Activated B cell treated with CpG ODN at 0.5 μM for 24 hours (primary cell): Measurements from ENCODE around the gene SASH1. TPM values are rescaled to one million over a fixed set of nuclear protein-coding genes. Genes with fewer than 3 reads are reported as not detected.

Experiments
- ATAC-seq: fragments of 200-7000 bp; cut with Tn5 transposase; one replicate; pipeline ENCODE4 v1.10.0; 2021; ENCODE audit warnings: low read depth, mild to moderate bottlenecking, moderate library complexity
- CTCF ChIA-PET: fragments of 350-600 bp; sonication (Branson Sonifier 250); formaldehyde crosslinking; loops from one replicate; lab custom pipeline; 2021; ENCODE audit warnings: antibody characterized with exemption; lab: Charles Lee
- POLR2A ChIA-PET: fragments of 350-600 bp; sonication (Branson Sonifier 250); formaldehyde crosslinking; loops from one replicate; lab custom pipeline; 2021; ENCODE audit warnings: antibody characterized with exemption; lab: Charles Lee
- DNase-seq: peaks from one replicate; pipeline ENCODE4 v3.0.0; 2022
- H3K27ac Mint-ChIP-seq: one replicate; pipeline ENCODE4 v1.8.0; 2020; ENCODE audit warnings: mixed read lengths
- H3K27me3 Mint-ChIP-seq: one replicate; pipeline ENCODE4 v1.8.0; 2021; ENCODE audit warnings: mixed read lengths
- H3K36me3 Mint-ChIP-seq: one replicate; pipeline ENCODE4 v1.8.0; 2021; ENCODE audit warnings: low read depth, mixed read lengths
- H3K4me1 Mint-ChIP-seq: one replicate; pipeline ENCODE4 v1.8.0; 2021; ENCODE audit warnings: mixed read lengths
- H3K4me3 Mint-ChIP-seq: one replicate; pipeline ENCODE4 v1.8.0; 2020; ENCODE audit warnings: mild to moderate bottlenecking, mixed read lengths
- H3K9me3 Mint-ChIP-seq: one replicate; pipeline ENCODE4 v1.8.0; 2020; ENCODE audit warnings: mixed read lengths
- CTCF ChIP-seq: fragments of 200-600 bp; IDR thresholded peaks from one replicate; pipeline ENCODE4 v1.8.0; 2022; ENCODE audit warnings: antibody characterized with exemption, mild to moderate bottlenecking
- intact Hi-C: fragments of 100-400 bp; cut with micrococcal nuclease; formaldehyde crosslinking; loops from one replicate; pipeline ENCODE4 v1.15.1; 2024
- total RNA-seq: library from RNA; stranded (reverse); gene quantifications from 2 replicates; pipeline ENCODE4 v1.2.3, GENCODE V29; 2022

Gene SASH1
- total RNA-seq, 1 donor from 2014 or later = 0.49 TPM

GRCh38 chr6:148460876-148461646 lies 118.4 kb downstream of the SASH1 start:
- TF ChIP-seq CTCF = no peak
- intact Hi-C loops = no loop called here
- POLR2A ChIA-PET = no interaction called here
- ATAC-seq (no peak), DNase-seq (no peak)
- Mint-ChIP-seq H3K4me3 (no peak overlapping the region), H3K27ac (no peak overlapping the region), H3K9me3 (no peaks in the 10 kb centered on the region), H3K27me3 (peaks cover 12% of the 10 kb centered on the region), H3K4me1 (peaks cover 4% of the 10 kb centered on the region), H3K36me3 (no peaks in the 10 kb centered on the region)
- CTCF ChIA-PET = no interaction called here

- intact Hi-C loops = no loop called here
- Mint-ChIP-seq H3K27ac (no peak overlapping the region), H3K9me3 (no peaks in the 10 kb centered on the region), H3K4me1 (peaks cover 4% of the 10 kb centered on the region), H3K36me3 (no peaks in the 10 kb centered on the region), H3K4me3 (no peak overlapping the region), H3K27me3 (peaks cover 10% of the 10 kb centered on the region)
- ChIA-PET CTCF (no interaction called here), POLR2A (no interaction called here)
- DNase-seq = no peak
- no peak for TF ChIP-seq CTCF
- ATAC-seq = no peak
Measured at GRCh38 chr6:148461986-148462577, 119.4 kb downstream of the SASH1 start.

GRCh38 chr6:148463671-148464070 lies 121.0 kb downstream of the SASH1 start:
- Mint-ChIP-seq H3K36me3 (no peaks in the 10 kb centered on the region), H3K27me3 (peaks cover 13% of the 10 kb centered on the region), H3K27ac (no peak overlapping the region), H3K4me3 (no peak overlapping the region), H3K9me3 (no peaks in the 10 kb centered on the region), H3K4me1 (peaks cover 4% of the 10 kb centered on the region)
- no peak for DNase-seq
- no peak for ATAC-seq
- intact Hi-C loops = loop anchor here (1.0 to 2.0 kb wide), 4 partner anchors 57 to 1606 kb away; no protein-coding TSS in a partner anchor
- ChIA-PET CTCF (interaction anchor here (1.1 to 1.9 kb wide), 3 partner anchors 9 to 318 kb away, joined by 3 to 7 read pairs (median 3); no protein-coding TSS in a partner anchor), POLR2A (no interaction called here)
- no peak for TF ChIP-seq CTCF

- intact Hi-C loops = loop anchor here (1.0 to 2.0 kb wide), 4 partner anchors 56 to 1607 kb away; no protein-coding TSS in a partner anchor
- Mint-ChIP-seq H3K36me3 (no peaks in the 10 kb centered on the region), H3K9me3 (no peaks in the 10 kb centered on the region), H3K27ac (no peak overlapping the region), H3K27me3 (peaks cover 13% of the 10 kb centered on the region), H3K4me3 (no peak overlapping the region), H3K4me1 (peaks cover 4% of the 10 kb centered on the region)
- ChIA-PET CTCF (interaction anchor here (1.0 to 1.9 kb wide), 4 partner anchors 10 to 319 kb away, joined by 3 to 7 read pairs (median 3); no protein-coding TSS in a partner anchor), POLR2A (no interaction called here)
- TF ChIP-seq CTCF = peak; percentile 87
- ATAC-seq (peak; percentile 74), DNase-seq (peak; percentile 36)
Measured at GRCh38 chr6:148464319-148465010, 121.8 kb downstream of the SASH1 start.

- TF ChIP-seq CTCF = peak; percentile 0
- Mint-ChIP-seq H3K27ac (no peak overlapping the region), H3K4me3 (no peak overlapping the region), H3K9me3 (no peaks in the 10 kb centered on the region), H3K4me1 (peaks cover 4% of the 10 kb centered on the region), H3K27me3 (peaks cover 14% of the 10 kb centered on the region), H3K36me3 (no peaks in the 10 kb centered on the region)
- POLR2A ChIA-PET = no interaction called here
- CTCF ChIA-PET = interaction anchor here (1.0 to 1.9 kb wide), 3 partner anchors 11 to 95 kb away, joined by 3 to 7 read pairs (median 3); no protein-coding TSS in a partner anchor
- no peak for ATAC-seq
- intact Hi-C loops = loop anchor here (2.0 kb wide), 1 partner anchor 56 kb away; no protein-coding TSS in a partner anchor
- no peak for DNase-seq
Measured at GRCh38 chr6:148465011-148465335, 122.3 kb downstream of the SASH1 start.
